SU-DHL-6 (cell line): Measurements from ENCODE around the gene COQ8B.

Experiments used
- EZH2phosphoT487 ChIP-seq: fragments of 200-600 bp; sonication (generic), shearing (Covaris generic); conservative IDR thresholded peaks from 2 replicates; pipeline ENCODE4 v1.6.1; 2018; ENCODE audit warnings: mild to moderate bottlenecking, antibody characterized with exemption, low read length, moderate library complexity, mixed read lengths
- TF ChIP-seq, protein P1 (sequence below): fragments of 200-600 bp; sonication (generic); IDR thresholded peaks from one replicate; pipeline ENCODE4 v1.5.1; 2017; ENCODE audit warnings: antibody characterized with exemption, mild to moderate bottlenecking, low read length, moderate library complexity; ENCODE audit not compliant: insufficient read depth, poor library complexity, severe bottlenecking

DNA sequence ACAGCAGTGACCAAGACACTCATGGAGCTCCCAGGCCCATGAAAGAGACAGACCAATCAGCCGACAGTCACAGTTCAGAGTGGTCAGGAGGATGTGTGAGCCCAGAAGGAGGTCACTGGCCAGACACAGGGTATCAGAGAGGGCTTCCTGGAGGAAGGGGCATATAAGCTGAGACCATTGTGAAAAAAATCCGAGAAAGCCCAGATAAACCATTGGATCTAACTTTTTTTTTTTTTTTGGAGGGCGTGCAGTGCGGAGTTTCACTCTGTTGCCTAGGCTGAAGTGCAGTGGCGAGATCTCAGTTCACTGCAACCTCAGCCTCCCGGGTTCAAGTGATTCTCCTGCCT lies 4.4 kb upstream of the COQ8B start:
- TF ChIP-seq, protein P1, sequence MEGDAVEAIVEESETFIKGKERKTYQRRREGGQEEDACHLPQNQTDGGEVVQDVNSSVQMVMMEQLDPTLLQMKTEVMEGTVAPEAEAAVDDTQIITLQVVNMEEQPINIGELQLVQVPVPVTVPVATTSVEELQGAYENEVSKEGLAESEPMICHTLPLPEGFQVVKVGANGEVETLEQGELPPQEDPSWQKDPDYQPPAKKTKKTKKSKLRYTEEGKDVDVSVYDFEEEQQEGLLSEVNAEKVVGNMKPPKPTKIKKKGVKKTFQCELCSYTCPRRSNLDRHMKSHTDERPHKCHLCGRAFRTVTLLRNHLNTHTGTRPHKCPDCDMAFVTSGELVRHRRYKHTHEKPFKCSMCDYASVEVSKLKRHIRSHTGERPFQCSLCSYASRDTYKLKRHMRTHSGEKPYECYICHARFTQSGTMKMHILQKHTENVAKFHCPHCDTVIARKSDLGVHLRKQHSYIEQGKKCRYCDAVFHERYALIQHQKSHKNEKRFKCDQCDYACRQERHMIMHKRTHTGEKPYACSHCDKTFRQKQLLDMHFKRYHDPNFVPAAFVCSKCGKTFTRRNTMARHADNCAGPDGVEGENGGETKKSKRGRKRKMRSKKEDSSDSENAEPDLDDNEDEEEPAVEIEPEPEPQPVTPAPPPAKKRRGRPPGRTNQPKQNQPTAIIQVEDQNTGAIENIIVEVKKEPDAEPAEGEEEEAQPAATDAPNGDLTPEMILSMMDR = no peak
- TF ChIP-seq EZH2phosphoT487 = no peak
